Prostate gland (tissue), 2 donors: ENCODE measurements around the gene IWS1. TPM values are rescaled to one million over a fixed set of nuclear protein-coding genes. Genes with fewer than 3 reads are reported as not detected.

ENCODE experiments used
- DNase-seq: peaks from one replicate; pipeline ENCODE4 v3.0.0-alpha.2; 2019; ENCODE audit warnings: low spot score
- H3K27ac ChIP-seq, 2 donors: fragments of 200-600 bp; sonication (generic); 2 replicates each; pipeline ENCODE4 v1.5.1; 2017 to 2019
- H3K27me3 ChIP-seq: fragments of 200-600 bp; sonication (generic); replicated peaks from 2 replicates; pipeline ENCODE4 v1.5.1; 2019; ENCODE audit not compliant: insufficient read depth
- H3K36me3 ChIP-seq, 2 donors: fragments of 200-600 bp; sonication (generic); 1 replicate in 1 of 2; 2 replicates in 1 of 2; pipeline versions ENCODE4 v1.5.1 to v1.8.1; 2017 to 2019
- H3K4me1 ChIP-seq: fragments of 200-600 bp; sonication (generic); replicated peaks from 2 replicates; pipeline ENCODE4 v1.5.1; 2019
- H3K4me3 ChIP-seq, 2 donors: fragments of 200-600 bp; sonication (generic); 2 replicates each; pipeline ENCODE4 v1.5.1; 2017 to 2019
- H3K9me3 ChIP-seq: fragments of 200-600 bp; sonication (generic); 2 replicates; pipeline ENCODE4 v1.5.1; 2017
- POLR2A ChIP-seq: fragments of 450-650 bp; IDR thresholded peaks from one replicate; pipeline ENCODE4 v1.6.1; 2016; ENCODE audit warnings: antibody characterized with exemption, mild to moderate bottlenecking
- POLR2AphosphoS5 ChIP-seq: sonication (generic); formaldehyde crosslinking; IDR thresholded peaks from one replicate; pipeline ENCODE4 v1.6.1; 2017; ENCODE audit warnings: antibody characterized with exemption
- WGBS: methylation state at CpG from one replicate; pipeline ENCODE4 v1.1.5; 2018; 5-methylcytosine and 5-hydroxymethylcytosine counted together
- intact Hi-C: fragments of 100-400 bp; cut with DNase I; formaldehyde crosslinking; loops from one replicate; pipeline ENCODE4 v1.14.2; 2022
- total RNA-seq, 2 donors: library from RNA; depleted of rRNA; stranded (reverse); fragments of >200 nt; gene quantifications; one replicate each; pipeline ENCODE4 v1.1.0, GENCODE V29; 2016
- TF ChIP-seq, protein P1 (sequence below), 4 experiments: fragments of 200-600 bp in 2 of 4; fragments of 450-650 bp in 2 of 4; sonication (generic) in 2 of 4; IDR thresholded peaks; 1 replicate in 3 of 4; 2 replicates in 1 of 4; pipeline ENCODE4 v1.5.1; 2016 to 2019; ENCODE audit warnings: antibody characterized with exemption in 4 of 4, mild to moderate bottlenecking in 2 of 4, moderate library complexity in 2 of 4

Gene IWS1
- total RNA-seq, 2 donors from 2014 or later, result 36.6 to 42.3 TPM

DNA sequence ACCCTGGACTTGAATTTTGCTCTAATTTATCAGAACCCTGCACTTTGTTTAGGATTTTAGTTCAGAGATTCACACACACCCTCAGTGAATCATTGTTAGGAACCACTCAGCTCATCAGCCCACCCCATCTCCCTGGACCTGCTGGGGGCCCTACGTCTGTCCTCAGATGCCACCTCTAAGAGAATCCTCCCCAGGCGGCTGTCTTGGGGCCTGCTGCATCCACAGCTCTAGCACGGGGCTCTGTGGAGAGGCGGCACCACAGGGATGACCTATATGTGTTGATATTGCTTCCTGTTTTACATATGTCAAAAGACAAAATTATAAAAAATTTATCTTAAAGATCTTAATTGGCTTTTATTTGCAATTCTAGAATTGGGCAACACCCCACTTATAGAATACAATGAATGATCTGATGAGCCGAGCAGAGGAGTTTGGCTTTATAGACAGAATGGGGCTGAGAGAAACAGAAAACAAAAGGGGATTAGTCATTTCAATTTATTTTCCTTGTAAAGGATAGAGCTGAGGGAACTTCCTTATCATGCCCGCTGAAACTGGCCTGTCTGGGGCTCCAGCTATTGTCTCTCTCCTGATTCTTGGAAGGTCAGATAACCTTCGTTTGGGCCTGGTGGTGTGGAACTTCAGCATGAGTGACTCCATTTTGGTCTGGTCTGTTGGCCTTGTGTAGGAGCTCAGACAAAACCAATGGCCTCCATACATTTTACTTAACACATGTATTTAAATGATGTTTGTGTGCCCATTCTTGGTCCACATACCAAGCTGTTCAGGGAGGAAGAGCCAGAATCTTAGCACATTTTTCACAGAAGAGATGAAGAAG, 10.6 kb upstream of the IWS1 start:
- intact Hi-C loops, result no loop called here

GRCh38 chr2:127535918-127536317, 9.6 kb upstream of the IWS1 start:
- intact Hi-C loops, result no loop called here
- no peaks in the 10 kb centered on the region for H3K27me3 ChIP-seq

More for the DNA sequence above, 10.6 kb upstream of the IWS1 start:
- Histone ChIP-seq H3K27ac (no peak overlapping the region), H3K27me3 (no peaks in the 10 kb centered on the region), H3K9me3 (no peaks in the 10 kb centered on the region), H3K4me3 (no peak overlapping the region), H3K36me3 (no peaks in the 10 kb centered on the region), H3K4me1 (no peaks in the 10 kb centered on the region)
- 65% methylated on average over 7 of the region's 7 CpGs for WGBS
- TF ChIP-seq POLR2AphosphoS5 (no peak), POLR2A (no peak)
- TF ChIP-seq, protein P1, sequence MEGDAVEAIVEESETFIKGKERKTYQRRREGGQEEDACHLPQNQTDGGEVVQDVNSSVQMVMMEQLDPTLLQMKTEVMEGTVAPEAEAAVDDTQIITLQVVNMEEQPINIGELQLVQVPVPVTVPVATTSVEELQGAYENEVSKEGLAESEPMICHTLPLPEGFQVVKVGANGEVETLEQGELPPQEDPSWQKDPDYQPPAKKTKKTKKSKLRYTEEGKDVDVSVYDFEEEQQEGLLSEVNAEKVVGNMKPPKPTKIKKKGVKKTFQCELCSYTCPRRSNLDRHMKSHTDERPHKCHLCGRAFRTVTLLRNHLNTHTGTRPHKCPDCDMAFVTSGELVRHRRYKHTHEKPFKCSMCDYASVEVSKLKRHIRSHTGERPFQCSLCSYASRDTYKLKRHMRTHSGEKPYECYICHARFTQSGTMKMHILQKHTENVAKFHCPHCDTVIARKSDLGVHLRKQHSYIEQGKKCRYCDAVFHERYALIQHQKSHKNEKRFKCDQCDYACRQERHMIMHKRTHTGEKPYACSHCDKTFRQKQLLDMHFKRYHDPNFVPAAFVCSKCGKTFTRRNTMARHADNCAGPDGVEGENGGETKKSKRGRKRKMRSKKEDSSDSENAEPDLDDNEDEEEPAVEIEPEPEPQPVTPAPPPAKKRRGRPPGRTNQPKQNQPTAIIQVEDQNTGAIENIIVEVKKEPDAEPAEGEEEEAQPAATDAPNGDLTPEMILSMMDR (IDR thresholded peaks at IDR 0.05), result no peak
- no peak for DNase-seq

DNA sequence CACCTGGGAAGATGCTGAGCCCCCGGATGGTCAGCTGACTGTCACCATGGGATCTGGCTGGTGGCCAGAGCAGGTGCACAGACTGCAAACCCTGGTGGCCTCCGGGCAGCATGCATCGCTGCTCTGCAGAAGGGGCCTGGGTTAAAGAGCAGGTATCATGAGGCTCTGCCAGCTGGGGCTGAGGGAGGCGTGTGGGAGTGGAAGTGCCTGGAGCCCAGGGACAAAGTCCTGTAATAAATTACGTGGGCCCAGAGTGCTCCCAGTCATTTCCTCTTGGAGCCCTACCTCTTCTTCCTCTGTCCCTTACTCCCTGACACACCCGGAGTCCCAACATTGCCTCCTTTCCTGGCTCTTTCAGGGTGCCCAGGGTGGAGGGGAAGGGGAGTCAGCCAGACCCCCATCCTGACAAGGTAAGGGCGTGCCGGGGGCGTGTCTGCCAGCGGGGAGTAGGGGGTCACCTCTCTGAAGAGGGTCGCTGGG, 9.2 kb upstream of the IWS1 start, which contains the start of gene MYO7B:
MYO7B (plus strand) TSS at position 262 of the 480 bp plus-strand sequence. CDS start 24,040 bp downstream, outside the sequence.
- no peaks in the 10 kb centered on the region for H3K27me3 ChIP-seq
- no peaks in the 10 kb centered on the region for H3K4me1 ChIP-seq
- intact Hi-C loops, result no loop called here
- 85% methylated on average over 11 of the region's 11 CpGs for WGBS
- no peak within 1 kb of the TSS for H3K27ac ChIP-seq
- no peak within 1 kb of the TSS for H3K4me3 ChIP-seq
- no peak for DNase-seq
- no peaks in the 10 kb centered on the region for H3K36me3 ChIP-seq
- H3K9me3 ChIP-seq, result no peaks in the 10 kb centered on the region
- TF ChIP-seq POLR2AphosphoS5 (no peak), POLR2A (no peak)
- TF ChIP-seq, protein P1 (IDR thresholded peaks at IDR 0.05), result no peak

More at GRCh38 chr2:127535918-127536317, 9.6 kb upstream of the IWS1 start:
- no peaks in the 10 kb centered on the region for H3K9me3 ChIP-seq
- TF ChIP-seq POLR2A, result no peak
- TF ChIP-seq POLR2AphosphoS5, result no peak
- TF ChIP-seq, protein P1 (IDR thresholded peaks at IDR 0.05), result no peak
- H3K36me3 ChIP-seq, result no peaks in the 10 kb centered on the region
- 84% methylated on average over 6 of the region's 6 CpGs for WGBS
- H3K27ac ChIP-seq, result no peak overlapping the region
- H3K4me1 ChIP-seq, result no peaks in the 10 kb centered on the region
- no peak for DNase-seq
- no peak overlapping the region for H3K4me3 ChIP-seq

- Histone ChIP-seq H3K4me1 (no peaks in the 10 kb centered on the region), H3K36me3 (no peaks in the 10 kb centered on the region), H3K9me3 (no peaks in the 10 kb centered on the region), H3K27me3 (no peaks in the 10 kb centered on the region), H3K27ac (no peak overlapping the region), H3K4me3 (no peak overlapping the region)
- TF ChIP-seq POLR2AphosphoS5, result no peak
- TF ChIP-seq, protein P1 (IDR thresholded peaks at IDR 0.05), result no peak
- no peak for TF ChIP-seq POLR2A
- intact Hi-C loops, result no loop called here
- DNase-seq, result no peak
- WGBS, result 92% methylated on average over 8 of the region's 8 CpGs
Measured at GRCh38 chr2:127532296-127532695, 6.0 kb upstream of the IWS1 start.
